ENCODE measurements around the gene GRM2.

GRM2 gene

DNA sequence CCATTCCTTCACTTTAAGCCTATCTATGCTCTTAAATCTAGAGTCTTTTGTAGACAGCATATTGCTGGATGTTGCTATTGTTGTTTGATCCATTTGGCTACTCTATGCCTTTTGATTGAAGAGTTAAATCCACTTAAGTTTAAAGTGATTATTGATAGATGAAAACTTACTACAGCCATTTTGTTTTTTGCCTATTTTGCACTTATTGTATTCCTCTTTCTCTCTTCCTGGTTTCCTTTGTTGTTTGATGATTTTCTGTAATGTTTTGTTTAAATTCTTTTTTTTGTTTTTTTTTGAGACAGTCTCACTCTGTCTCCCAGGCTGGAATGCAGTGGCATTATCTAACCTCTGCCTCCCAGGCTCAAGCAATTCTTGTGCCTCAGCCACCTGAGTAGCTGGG, 52.3 kb downstream of the GRM2 start:
- H3K9me3 ChIP-seq (ENCODE audit: low read length), result peaks cover 9% of the 10 kb centered on the region
- no peak overlapping the region for H3K4me3 ChIP-seq (ENCODE audit: low read length)
- H3K4me1 ChIP-seq (ENCODE audit: insufficient read depth, low read length), result no peaks in the 10 kb centered on the region
- no peaks in the 10 kb centered on the region for H3K27me3 ChIP-seq (ENCODE audit: insufficient read depth, low read length)
- H2AFZ ChIP-seq (ENCODE audit: low read depth, low read length), result no peak overlapping the region
- no peaks in the 10 kb centered on the region for H3K36me3 ChIP-seq (ENCODE audit: insufficient read depth, low read length)

Data from neuron (in vitro differentiated cells).